Endometrium (tissue), 2 donors: ENCODE measurements around the gene FKBP1A.

Experiments
- FAIRE-seq: peaks from 2 replicates; lab custom pipeline; 2012; peaks lifted over from hg19 to GRCh38; lab: Jason Lieb, UNC
- donor health status: control.
- donor health status: control.

Gene FKBP1A

DNA sequence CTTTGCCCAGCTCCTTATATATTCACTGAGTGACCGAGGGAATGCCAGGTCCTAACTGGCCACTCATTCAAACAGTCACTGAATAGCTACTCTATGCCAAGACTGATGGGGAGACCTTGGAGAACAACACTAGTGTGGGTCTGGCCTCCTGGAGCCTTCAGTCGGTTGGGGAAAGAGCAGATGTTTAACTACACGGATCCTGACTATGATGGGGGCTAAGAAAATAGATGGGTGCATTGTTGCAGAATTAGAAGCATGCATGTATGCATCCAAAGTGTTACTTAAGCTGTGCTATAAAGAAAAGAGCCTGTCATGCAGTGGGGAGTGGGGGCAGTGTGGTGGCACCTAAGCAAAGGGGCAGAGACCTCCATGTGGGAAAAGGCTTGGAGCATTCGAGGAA is 6.5 kb downstream of the FKBP1A start:
- no peak for FAIRE-seq

GRCh38 chr20:1383623-1384404 is 9.0 kb downstream of the FKBP1A start:
- FAIRE-seq, result no peak

DNA sequence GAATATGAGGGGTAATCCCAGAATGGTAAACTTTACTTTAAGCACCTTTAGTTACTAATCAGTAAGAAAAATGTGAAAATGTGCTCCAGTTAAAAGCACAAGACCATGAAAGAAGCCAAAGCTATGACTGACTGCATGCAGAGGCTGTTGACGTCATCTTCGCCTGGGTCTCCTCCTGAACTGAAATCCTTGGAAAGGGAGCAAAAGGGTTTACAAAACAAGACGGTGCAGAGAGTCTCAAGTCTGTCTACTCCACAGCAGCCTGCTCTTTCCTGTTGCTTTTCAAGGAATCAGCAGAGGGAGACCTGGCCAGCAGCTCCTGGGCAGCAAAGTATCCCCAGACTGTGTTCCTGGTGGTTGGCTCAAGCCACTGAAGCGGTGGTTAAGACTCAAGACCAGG is 10.2 kb downstream of the FKBP1A start:
- FAIRE-seq, result no peak

DNA sequence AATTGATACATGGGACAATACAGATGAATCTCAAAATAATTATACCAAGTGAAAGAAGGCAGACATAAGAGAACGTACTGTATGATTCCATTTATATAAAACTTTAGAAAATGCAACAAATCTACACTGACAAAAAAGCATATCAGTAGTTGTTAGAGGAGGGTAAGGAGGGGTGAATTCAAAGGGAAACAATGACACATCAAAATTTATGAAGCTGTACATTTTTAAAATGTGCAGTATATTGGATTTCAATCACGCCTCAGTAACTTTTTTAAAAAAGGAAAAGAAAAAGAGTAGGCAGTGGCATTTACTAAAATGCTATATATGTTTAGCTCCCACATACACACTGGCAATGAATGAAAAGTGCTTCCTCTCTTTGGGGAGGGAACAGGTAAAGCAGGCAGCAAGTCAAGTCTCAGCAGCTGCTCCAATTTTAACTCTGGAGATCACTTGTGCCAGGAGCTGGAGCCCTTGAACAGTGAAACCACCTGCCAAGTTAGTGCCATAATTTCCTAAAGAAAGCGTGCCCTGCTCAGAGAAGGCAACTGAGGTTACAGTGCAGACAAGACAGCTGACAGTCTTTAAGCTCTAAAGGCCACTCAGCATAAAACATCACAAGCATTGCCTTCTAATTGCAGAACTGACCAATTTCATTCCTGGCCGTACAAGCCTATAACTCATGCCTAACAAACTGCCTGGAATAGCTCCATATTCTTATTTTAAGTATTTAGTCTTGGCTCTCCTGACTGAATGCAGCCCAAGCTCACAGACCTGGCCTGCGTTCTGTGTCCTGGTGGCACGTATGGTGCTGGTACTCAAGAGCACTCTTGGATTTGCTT is 10.9 kb downstream of the FKBP1A start:
- FAIRE-seq, result no peak

- FAIRE-seq, result no peak
Observed at GRCh38 chr20:1378735-1379125, 14.1 kb downstream of the FKBP1A start.

DNA sequence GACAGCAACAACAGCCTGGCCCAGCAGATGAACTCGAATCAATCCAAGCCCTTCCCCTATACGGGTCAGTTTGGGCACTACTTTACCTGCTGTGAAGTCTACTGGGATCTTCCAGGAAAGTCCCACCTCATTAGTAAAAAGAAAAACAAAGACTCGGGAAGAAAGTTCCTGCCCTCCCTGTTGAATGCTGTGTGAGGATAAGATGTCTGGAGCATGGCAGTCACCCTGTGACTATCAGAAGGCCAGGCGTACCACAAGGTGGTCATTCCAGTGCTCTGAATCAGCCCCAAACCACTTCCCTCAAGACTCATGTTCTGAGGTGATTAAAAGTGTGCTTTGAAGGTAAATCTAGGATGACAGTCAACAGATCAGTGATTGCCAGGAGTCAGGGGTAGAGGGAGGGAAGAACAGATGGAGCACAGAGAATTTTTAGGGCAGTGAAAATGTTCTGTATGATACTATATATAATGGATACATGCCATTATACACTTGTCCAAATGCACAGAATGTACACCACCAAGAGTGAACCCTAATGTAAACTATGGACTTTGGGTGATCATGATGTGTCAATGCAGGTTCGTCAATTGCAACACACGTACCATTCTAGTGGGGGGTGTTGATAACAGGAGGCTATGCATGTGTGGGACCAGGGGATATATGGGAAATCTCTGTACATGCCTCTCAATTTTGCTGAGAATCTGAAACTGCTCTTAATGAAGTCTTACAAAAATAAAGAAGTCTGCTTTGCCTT is 14.7 kb downstream of the FKBP1A start:
- FAIRE-seq, result no peak

DNA sequence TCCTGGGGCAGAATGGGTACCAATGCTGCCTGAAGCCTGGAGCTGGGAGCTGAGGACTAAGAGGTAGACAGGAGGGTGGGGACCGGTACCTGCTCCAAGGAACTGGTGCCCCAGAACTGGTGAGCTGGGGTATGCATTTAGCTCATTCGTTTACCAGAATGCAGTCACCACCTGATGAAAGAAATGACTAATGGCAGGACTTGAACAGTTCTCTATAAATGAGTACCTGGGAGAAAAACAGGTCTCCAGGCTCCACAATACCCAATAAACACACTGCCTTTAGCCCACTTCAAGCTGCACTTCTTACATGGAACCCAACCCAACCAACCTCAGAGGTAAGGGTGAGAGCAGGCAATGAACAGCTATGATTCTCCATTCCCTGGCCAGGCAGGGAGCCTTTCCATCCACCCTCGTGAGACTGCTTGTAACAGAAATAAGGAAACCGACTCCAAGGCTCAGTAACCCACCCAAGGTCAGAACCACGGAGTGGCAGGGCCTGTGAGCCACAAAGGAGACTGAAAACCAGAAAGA is 15.4 kb downstream of the FKBP1A start:
- no peak for FAIRE-seq

DNA sequence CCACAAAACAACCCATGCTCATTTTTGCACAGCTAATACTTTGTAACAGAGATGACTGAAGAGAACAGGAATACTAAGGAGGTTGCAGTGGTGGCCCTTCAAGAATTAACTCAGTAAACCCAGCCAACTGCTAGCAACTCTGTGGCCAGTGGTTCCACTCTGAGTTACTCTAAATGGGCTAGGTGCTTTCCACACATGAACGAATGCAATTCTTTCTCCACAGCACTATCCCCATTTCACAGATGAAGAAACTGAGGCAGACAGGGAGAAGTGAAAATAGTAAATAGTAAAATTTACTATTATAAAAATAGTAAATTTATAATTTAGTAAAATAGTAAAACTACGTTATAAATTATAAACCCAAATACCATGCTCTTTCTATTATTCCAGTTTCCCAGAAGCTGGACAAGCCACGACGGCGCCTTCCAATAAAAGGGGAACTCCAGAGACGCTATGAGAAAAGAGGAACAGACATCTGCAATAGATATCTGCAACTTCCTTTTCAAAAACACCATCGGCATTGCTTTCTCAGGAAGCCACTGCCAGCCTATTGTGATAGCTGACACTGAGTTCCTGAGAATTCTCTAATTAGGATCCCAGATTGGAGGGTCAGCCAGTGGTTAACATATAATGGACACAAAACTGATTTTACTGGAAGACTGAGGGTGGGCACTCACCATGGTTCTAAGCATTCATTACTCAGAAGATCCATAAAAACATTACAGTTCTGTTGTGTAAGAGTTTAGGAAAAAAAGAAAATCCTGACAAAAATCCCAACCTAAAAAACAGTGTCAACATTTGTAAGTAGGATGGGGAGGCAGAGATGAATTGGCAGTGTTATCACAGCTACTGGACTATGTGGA is 16.2 kb downstream of the FKBP1A start:
- FAIRE-seq, result no peak

- no peak for FAIRE-seq
Observed at GRCh38 chr20:1376007-1376406, 16.8 kb downstream of the FKBP1A start.

- FAIRE-seq, result no peak
Observed at GRCh38 chr20:1375515-1375914, 17.3 kb downstream of the FKBP1A start.

DNA sequence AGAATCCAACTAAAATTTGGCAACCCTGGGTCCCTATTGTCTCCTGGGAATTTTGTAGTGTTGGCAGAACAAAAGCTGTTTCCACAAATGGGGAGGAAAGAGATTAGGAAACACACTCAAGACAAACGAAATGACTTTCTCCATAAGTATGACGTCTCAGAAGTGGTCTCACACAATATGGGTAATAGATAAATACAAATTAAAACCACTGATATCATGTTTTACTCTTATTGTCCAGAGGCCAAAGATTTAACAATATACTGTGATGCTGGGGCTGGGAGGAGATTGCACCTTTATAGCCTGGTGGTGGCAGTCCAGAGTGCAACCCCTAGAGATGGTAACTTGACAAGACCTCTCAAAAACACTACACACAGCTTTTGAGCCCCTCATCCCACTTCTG is 18.6 kb downstream of the FKBP1A start:
- no peak for FAIRE-seq

DNA sequence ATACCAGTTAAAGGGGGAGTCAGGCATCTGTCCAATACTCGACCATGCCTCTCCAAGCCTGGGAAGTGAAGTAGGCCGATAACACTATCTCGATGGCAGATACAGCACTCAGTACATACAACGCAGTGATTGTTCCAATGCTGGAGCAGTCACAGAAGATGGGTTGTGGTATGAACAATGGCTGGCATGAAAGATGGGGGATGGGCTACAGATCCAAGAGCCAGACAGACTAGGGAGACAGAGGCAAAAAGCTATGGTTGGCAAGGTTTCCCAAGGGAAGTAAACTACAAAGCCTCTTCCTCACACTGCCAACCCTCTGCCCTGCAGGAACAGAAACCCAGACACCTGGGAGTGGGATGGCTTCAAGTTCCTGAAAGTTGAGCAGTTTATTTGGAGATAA is 19.2 kb downstream of the FKBP1A start:
- no peak for FAIRE-seq

- FAIRE-seq, result no peak
Observed at GRCh38 chr20:1373036-1373435, 19.8 kb downstream of the FKBP1A start.

GRCh38 chr20:1371830-1372539 is 20.9 kb downstream of the FKBP1A start:
- FAIRE-seq, result no peak

DNA sequence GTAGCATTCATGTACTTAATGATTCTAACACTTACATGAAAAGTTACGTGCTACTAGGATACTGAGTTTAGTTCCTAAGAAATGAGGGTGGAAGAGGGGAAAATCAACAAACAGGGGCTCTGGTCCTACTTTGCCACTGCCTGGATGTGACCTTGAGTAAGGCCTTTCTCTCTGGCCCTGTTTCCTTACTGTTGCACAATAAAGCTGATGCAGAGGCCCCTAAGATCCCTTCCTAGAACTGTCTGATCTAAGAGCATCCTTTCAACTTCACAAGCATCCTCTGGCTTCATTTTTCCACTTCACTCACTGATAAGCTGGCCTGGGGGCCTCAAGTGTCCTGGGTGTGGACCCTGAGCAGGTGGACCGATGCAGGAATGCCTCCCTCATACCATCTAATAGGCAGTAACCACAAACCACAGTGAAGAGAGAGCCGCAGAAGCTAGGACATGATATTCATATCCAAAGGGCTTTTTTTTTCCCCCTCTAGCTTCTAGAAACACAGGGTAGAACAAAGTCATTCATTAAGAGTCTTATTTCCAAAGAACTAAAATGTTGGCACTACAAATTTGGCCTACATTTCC is 21.6 kb downstream of the FKBP1A start:
- FAIRE-seq, result no peak

GRCh38 chr20:1370548-1371110 is 22.2 kb downstream of the FKBP1A start:
- FAIRE-seq, result no peak

DNA sequence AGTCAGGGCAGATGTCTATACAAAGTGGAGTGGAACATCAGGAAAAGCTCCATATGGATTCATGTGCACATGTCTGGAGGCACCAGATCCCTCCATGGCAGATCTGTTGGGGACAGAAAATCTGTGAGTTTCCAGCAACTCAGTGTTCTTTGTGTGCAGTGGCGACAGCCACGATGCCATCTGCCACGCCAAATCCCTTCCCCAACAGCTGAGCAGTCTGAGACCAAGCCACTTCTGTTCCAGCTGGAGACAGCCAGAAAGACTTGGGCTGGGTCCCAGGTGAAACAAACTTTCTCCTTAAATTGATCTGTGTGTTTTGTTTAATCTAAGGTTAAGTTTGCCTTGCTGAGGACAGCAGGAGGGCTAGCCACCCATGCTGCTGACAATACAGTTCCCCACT is 22.9 kb downstream of the FKBP1A start:
- no peak for FAIRE-seq

- peak; percentile 87 for FAIRE-seq
Observed at GRCh38 chr20:1368448-1369199, 24.2 kb downstream of the FKBP1A start.

DNA sequence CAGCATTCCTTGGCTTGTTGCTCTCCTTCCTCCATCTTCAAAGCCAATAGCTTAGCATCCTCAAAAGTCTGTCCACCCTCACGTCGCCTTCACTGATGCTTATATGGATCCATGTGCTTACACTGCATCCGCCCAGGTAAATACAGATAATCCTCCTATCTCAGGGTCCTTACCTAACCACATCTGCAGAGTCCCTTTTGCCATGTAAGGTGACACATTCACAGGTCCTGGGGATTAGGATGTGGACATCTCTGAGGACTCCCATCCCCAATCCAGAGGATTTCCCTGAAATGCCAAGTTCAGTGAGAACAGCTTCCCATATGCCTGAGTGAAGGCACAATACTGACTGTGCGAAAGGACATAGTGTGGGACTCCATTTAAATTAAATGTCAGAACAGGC is 25.4 kb downstream of the FKBP1A start:
- no peak for FAIRE-seq
